NB4 (cell line): Measurements from ENCODE around the gene GPC5.

Experiments
- MYC ChIP-seq: IDR thresholded peaks from 2 replicates; pipeline ENCODE4 v1.6.1; 2011; ENCODE audit warnings: low read depth, low read length
- POLR2A ChIP-seq: IDR thresholded peaks from 2 replicates; pipeline ENCODE4 v1.6.1; 2011; ENCODE audit warnings: mild to moderate bottlenecking; ENCODE audit not compliant: insufficient read length; ENCODE audit errors: extremely low read depth
- TF ChIP-seq, protein P1 (sequence below): IDR thresholded peaks from one replicate; pipeline ENCODE4 v1.5.1; 2012; ENCODE audit warnings: low read depth, low read length
- TF ChIP-seq, protein P2 (sequence below): IDR thresholded peaks from 2 replicates; pipeline ENCODE4 v1.6.1; 2011; ENCODE audit warnings: low read depth, low read length

DNA sequence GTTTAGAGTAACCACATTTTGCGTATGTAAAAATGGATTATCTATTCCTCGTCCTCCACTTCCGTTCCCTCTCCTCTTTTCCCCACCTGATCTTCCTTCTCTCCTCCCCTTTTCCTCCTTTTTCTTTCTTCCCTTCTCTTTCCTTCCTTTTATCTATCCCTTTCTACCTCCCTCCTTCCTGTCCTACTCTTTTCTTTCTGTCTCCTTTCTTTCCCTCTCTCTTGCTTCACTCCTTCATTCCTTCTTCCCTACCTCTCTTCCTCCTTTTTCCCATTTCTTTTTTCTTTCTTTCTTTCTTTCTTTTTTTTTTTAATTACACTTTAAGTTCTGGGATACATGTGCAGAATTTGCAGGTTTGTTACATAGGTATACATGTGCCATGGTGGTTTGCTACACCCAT is 1139.7 kb downstream of the GPC5 start:
- TF ChIP-seq, protein P1, sequence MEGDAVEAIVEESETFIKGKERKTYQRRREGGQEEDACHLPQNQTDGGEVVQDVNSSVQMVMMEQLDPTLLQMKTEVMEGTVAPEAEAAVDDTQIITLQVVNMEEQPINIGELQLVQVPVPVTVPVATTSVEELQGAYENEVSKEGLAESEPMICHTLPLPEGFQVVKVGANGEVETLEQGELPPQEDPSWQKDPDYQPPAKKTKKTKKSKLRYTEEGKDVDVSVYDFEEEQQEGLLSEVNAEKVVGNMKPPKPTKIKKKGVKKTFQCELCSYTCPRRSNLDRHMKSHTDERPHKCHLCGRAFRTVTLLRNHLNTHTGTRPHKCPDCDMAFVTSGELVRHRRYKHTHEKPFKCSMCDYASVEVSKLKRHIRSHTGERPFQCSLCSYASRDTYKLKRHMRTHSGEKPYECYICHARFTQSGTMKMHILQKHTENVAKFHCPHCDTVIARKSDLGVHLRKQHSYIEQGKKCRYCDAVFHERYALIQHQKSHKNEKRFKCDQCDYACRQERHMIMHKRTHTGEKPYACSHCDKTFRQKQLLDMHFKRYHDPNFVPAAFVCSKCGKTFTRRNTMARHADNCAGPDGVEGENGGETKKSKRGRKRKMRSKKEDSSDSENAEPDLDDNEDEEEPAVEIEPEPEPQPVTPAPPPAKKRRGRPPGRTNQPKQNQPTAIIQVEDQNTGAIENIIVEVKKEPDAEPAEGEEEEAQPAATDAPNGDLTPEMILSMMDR: no peak
- no peak for TF ChIP-seq POLR2A
- TF ChIP-seq, protein P2, sequence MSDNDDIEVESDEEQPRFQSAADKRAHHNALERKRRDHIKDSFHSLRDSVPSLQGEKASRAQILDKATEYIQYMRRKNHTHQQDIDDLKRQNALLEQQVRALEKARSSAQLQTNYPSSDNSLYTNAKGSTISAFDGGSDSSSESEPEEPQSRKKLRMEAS: no peak
- no peak for TF ChIP-seq MYC
